Keratinocyte (primary cell): ENCODE data around the gene TPRA1.

Experiments
- CTCF ChIP-seq, 3 experiments: IDR thresholded peaks in 1 of 3; conservative IDR thresholded peaks in 1 of 3; optimal IDR thresholded peaks in 1 of 3; 2 replicates in 2 of 3; 3 replicates in 1 of 3; pipeline versions ENCODE3 to v1.5.1; 2011; ENCODE audit warnings: low read length in 3 of 3, mild to moderate bottlenecking in 3 of 3, moderate library complexity in 2 of 3, control low read depth in 1 of 3, inconsistent platforms in 1 of 3; ENCODE audit not compliant: insufficient read depth in 2 of 3; ENCODE audit errors: extremely low read depth in 1 of 3
- EZH2 ChIP-seq: IDR thresholded peaks from one replicate; pipeline ENCODE4 v1.6.1; 2012; ENCODE audit warnings: inconsistent platforms, mild to moderate bottlenecking, low read length, moderate library complexity

- peak; percentile 75 to 96 (median 94) for TF ChIP-seq CTCF (optimal IDR thresholded peaks at IDR 0.05 in 1 of 3, IDR thresholded peaks at IDR 0.05 in 1 of 3, conservative IDR thresholded peaks at IDR 0.05 in 1 of 3; ENCODE audit: extremely low read depth in 1 of 3, insufficient read depth in 2 of 3, low read length in 3 of 3)
- TF ChIP-seq EZH2 = no peak
Observed at GRCh38 chr3:127544192-127544802, 46.2 kb downstream of the TPRA1 start.
